Measurements from ENCODE around the gene GLIPR2. TPM values are rescaled to one million over a fixed set of nuclear protein-coding genes. Genes with fewer than 3 reads are reported as not detected.

The GLIPR2 gene
- total and polyA plus RNA-seq, 2 of the 4 experiments (the other 2 are of a cell fraction) = 35.8 to 43.3 TPM

GRCh38 chr9:36102742-36103495 is 33.6 kb upstream of the GLIPR2 start:
- dilution Hi-C loops (cut with HindIII; ENCODE audit: low sequenced_read_pairs, unreplicated experiment) = no loop called here
- Histone ChIP-seq H3K9me1 (ENCODE audit: insufficient read depth, low read length) (peaks cover 3% of the 10 kb centered on the region; the same call in 1 of the 2 replicates), H3K4me1 (ENCODE audit: control insufficient read depth, insufficient read depth, low read length) (peaks cover 13% of the 10 kb centered on the region), H3K56ac (ENCODE audit: extremely low read depth, insufficient read depth, low read length) (peak overlapping the region; percentile 64), H3K27me3 (ENCODE audit: control insufficient read depth, insufficient read depth, low read length) (no peaks in the 10 kb centered on the region), H4K8ac (ENCODE audit: low read depth in 2 of 2, low read length in 2 of 2) (peak overlapping the region; percentile 55 to 96), H3K18ac (ENCODE audit: low read depth, low read length) (peak overlapping the region; percentile 94), H2BK15ac (ENCODE audit: low read depth, low read length) (peak overlapping the region; percentile 82; the same call in 2 of the 3 replicates), H3K4ac (ENCODE audit: low read depth, low read length) (peak overlapping the region; percentile 94), H2AK5ac (ENCODE audit: low read depth, low read length) (peak overlapping the region; percentile 97), H2BK20ac (ENCODE audit: low read depth, low read length) (peak overlapping the region; percentile 90), H3K36me3 (ENCODE audit: control insufficient read depth, insufficient read depth, low read length) (peaks cover 6% of the 10 kb centered on the region), H3K23ac (ENCODE audit: low read depth, low read length) (0 out of 2 replicates have a peak overlapping the region, but pooled peaks have one; percentile 61), H3K79me1 (ENCODE audit: low read depth in 1 of 2, low read length in 2 of 2) (peaks cover 6 to 20% of the 10 kb centered on the region in 2 experiments; a peak in 3 of 4 replicates), H4K20me1 (ENCODE audit: insufficient read depth, low read length) (no peaks in the 10 kb centered on the region), H2BK120ac (ENCODE audit: low read depth, low read length) (peak overlapping the region; percentile 91), H3K9ac (ENCODE audit: low read depth, low read length) (no peak overlapping the region), H4K91ac (ENCODE audit: insufficient read depth, low read depth, low read length) (peak overlapping the region; percentile 95), H3K9me3 (ENCODE audit: control insufficient read depth, insufficient read depth, low read length) (no peaks in the 10 kb centered on the region), H3K4me2 (ENCODE audit: low read depth, low read length) (no peak overlapping the region), H3K14ac (replicated peaks; ENCODE audit: low read depth, low read length) (peak overlapping the region; percentile 66; the same call in 1 of the 2 replicates), H3K4me3 (ENCODE audit: insufficient read depth, low read depth, low read length) (no peak overlapping the region), H4K5ac (ENCODE audit: low read depth, low read length) (peak overlapping the region; percentile 87), H3K27ac (ENCODE audit: insufficient read depth, low read length) (peak overlapping the region; percentile 90), H2BK5ac (ENCODE audit: low read depth, low read length, poor library complexity, severe bottlenecking) (peak overlapping the region; percentile 95), H2AK9ac (replicated peaks; ENCODE audit: low read depth, low read length, poor library complexity) (peak overlapping the region; percentile 18), H2AFZ (replicated peaks; ENCODE audit: low read length, poor library complexity) (no peak overlapping the region)
- no CpG with 5 or more reads among the region's 10 CpGs for WGBS, 2 experiments (ENCODE audit: extremely low coverage in 2 of 2, insufficient read length in 1 of 2)
- in situ Hi-C loops (cut with MboI; ENCODE audit: low sequenced_read_pairs) = no loop called here
- POLR2A ChIA-PET (ENCODE audit: unreplicated experiment) = interaction anchor here (0.6 kb wide), 1 partner anchor 314 kb away, joined by 13 read pairs; no protein-coding TSS in a partner anchor
- DNase-seq = peak; percentile 71
- no TSS peak for BruUV-seq (replicated peaks)
- intact Hi-C loops (cut with micrococcal nuclease) = loop anchor here (1.0 to 5.0 kb wide), 5 partner anchors 12 to 146 kb away; partner anchors contain the start of genes CLTA, OR2S2 and RECK
- CTCF ChIA-PET = interaction anchor here (0.6 to 1.9 kb wide), 8 partner anchors 27 to 271 kb away, joined by 3 to 5 read pairs (median 3); partner anchors contain the start of gene CCIN
- ATAC-seq (ENCODE audit: low read depth) = no peak
- TF ChIP-seq MAFK (IDR thresholded peaks at IDR 0.05; ENCODE audit: low read depth, low read length) (peak; percentile 50), RCOR1 (IDR thresholded peaks at IDR 0.05; ENCODE audit: insufficient replicate concordance, low read length) (no peak), RAD21 (IDR thresholded peaks at IDR 0.05; ENCODE audit: low read length) (peak; percentile 47), MXI1 (IDR thresholded peaks at IDR 0.05; ENCODE audit: borderline replicate concordance, low read depth, low read length) (no peak), MAZ (IDR thresholded peaks at IDR 0.05; ENCODE audit: borderline replicate concordance, low read depth, low read length) (no peak), NFE2L2 (IDR thresholded peaks at IDR 0.05; ENCODE audit: low read depth, low read length) (no peak), BHLHE40 (IDR thresholded peaks at IDR 0.05; ENCODE audit: low read depth, low read length) (no peak), SMC3 (IDR thresholded peaks at IDR 0.05; ENCODE audit: low read depth, low read length) (peak; percentile 38; the same call in 1 of the 2 replicates), CHD1 (IDR thresholded peaks at IDR 0.05; ENCODE audit: low read depth, low read length) (no peak), ELK1 (IDR thresholded peaks at IDR 0.05; ENCODE audit: borderline replicate concordance, low read depth, low read length) (no peak), POLR2A (IDR thresholded peaks at IDR 0.05; ENCODE audit: low read depth, low read length) (no peak), FOS (IDR thresholded peaks at IDR 0.05; ENCODE audit: low read depth, low read length) (no peak), CTCF (conservative IDR thresholded peaks at IDR 0.05; ENCODE audit: low read depth, low read length) (peak; percentile 49), USF2 (IDR thresholded peaks at IDR 0.05; ENCODE audit: low read depth, low read length) (no peak)
